Fibroblast of the conjunctiva (primary cell): ENCODE data around the gene RTBDN.

ENCODE experiments used
- DNase-seq: peaks from one replicate; pipeline ENCODE4 v3.0.0-alpha.2; 2010; ENCODE audit warnings: low read depth

The RTBDN gene

GRCh38 chr19:12834566-12834943 is at the start of gene RTBDN:
RTBDN (minus strand) TSS chr19:12834579; CDS start chr19:12829979, 4,600 bp downstream.
- DNase-seq: no peak

GRCh38 chr19:12882589-12882988 is 48.2 kb upstream of the RTBDN start:
- no peak for DNase-seq

DNA sequence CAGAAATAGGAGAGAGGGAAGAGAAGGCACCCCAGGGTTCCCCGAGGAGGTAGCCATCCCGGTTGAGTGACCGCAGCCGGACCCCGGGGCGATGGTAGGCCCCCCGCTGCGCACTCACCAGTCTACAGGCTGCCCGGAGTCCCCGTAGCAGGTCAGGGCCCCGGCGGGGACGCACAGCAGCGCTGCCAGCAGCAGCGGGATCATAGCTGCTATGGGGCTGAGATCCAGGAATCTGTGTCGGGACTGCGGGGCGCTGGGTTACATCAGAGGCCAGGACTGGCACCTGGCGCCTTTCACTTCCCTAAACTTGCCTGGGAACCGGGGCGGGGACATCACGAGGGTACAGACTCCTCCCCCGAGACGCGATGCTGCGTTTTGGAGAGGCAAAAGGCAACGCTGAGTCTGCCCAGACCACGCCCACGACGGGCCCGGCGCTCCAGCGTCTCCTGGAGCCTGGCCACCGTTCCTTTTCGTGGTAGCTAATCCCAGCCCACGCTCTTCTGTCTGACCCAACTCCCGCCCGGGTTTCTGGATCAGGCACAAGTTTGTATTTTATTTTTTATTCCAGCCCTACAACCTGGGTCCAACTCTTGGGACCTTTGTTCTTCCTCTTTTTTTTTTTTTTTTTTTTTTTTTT is 46.9 kb upstream of the RTBDN start, which contains the start of gene DNASE2:
TSS of gene DNASE2 (minus strand) at position 278 of the 637 bp plus-strand sequence. CDS start at position 204, 74 bp downstream.
- peak; percentile 87 for DNase-seq

- no peak for DNase-seq
Observed at GRCh38 chr19:12880551-12881171, 46.3 kb upstream of the RTBDN start.

DNA sequence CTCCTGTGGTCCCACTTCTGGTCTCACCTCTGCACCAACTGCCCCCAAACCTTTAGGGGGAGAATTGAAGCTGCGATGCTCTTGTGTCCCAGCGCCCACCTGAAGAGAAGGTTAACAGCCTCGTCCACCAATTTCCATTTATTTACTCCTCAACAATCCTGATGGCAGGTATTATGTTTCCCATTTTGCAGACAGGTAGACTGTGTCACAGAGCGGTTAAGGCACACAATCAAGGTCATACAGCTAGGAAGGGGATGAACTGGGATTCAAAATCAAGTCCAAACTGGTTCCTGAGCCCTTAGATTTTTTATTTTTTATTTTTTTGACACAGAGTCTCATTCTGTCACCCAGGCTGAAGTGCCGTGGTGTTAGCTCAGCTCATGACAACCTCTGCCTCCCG is 40.7 kb upstream of the RTBDN start:
- DNase-seq: no peak

DNA sequence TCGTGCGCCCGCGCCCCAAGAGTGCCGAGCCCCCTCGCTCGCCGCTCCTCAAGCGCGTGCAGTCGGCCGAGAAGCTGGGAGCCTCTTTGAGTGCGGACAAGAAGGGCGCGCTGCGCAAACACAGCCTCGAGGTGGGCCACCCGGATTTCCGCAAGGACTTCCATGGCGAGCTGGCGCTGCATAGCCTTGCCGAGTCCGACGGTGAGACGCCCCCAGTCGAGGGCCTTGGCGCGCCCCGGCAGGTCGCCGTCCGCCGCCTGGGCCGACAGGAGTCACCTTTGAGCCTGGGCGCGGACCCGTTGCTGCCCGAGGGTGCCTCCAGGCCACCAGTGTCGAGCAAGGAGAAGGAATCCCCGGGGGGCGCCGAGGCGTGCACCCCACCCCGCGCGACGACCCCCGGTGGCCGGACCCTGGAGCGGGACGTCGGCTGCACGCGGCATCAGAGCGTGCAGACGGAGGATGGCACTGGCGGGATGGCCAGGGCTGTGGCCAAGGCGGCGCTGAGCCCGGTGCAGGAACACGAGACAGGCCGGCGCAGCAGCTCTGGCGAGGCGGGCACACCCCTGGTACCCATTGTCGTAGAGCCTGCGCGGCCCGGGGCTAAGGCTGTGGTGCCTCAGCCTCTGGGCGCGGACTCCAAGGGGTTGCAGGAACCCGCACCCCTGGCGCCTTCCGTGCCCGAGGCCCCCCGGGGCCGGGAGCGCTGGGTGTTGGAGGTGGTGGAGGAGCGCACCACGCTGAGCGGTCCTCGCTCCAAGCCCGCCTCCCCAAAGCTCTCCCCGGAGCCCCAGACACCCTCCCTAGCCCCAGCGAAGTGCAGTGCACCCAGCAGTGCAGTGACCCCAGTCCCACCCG is 39.7 kb upstream of the RTBDN start:
- no peak for DNase-seq

- DNase-seq: peak; percentile 22
Observed at GRCh38 chr19:12872941-12873890, 38.8 kb upstream of the RTBDN start.

DNA sequence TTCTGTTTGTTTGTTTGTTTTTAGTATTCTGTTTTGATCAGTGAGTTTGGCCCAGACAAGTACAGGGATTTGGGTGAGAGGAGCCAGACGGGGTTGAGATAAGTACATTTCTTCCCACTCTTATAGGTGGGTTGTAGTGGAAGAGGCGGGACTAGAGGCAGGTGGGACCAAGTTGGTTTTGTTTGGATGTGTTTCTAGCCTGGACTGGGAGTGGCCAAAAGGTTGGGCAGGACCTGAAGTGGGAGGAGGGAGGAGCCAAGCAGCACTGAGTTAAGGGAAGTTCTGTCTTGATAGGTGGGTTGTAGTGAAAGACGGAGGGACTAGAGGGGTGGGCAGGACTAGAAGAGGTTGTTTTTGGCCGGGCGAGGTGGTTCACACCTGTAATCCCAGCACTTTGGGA is 37.9 kb upstream of the RTBDN start:
- DNase-seq: no peak

- DNase-seq: no peak
Observed at GRCh38 chr19:12871681-12872080, 37.3 kb upstream of the RTBDN start.

DNA sequence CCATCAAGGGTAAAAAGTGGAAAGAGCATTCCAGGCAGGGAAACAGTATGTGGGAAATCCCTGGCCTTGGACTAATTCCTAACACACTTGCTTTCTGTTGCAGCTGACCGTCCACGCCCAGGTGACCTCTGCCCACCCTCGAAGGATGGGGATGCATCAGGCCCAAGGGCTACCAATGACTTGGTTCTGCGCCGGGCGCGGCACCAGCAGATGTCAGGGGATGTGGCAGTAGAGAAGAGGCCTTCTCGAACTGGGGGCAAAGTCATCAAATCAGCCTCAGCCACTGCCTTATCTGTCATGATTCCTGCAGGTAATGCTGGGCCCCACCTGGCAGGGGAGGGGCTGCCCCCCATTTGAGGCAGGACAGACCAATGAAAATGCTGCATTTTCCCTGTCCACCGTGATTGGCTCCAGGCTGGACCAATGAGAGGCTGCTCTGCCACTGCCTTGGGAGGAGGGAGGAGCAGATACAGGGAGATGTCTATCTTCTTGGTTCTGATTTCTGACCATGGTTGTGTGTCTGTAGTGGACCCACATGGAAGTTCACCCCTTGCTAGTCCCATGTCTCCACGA is 34.2 kb upstream of the RTBDN start:
- DNase-seq: no peak

DNA sequence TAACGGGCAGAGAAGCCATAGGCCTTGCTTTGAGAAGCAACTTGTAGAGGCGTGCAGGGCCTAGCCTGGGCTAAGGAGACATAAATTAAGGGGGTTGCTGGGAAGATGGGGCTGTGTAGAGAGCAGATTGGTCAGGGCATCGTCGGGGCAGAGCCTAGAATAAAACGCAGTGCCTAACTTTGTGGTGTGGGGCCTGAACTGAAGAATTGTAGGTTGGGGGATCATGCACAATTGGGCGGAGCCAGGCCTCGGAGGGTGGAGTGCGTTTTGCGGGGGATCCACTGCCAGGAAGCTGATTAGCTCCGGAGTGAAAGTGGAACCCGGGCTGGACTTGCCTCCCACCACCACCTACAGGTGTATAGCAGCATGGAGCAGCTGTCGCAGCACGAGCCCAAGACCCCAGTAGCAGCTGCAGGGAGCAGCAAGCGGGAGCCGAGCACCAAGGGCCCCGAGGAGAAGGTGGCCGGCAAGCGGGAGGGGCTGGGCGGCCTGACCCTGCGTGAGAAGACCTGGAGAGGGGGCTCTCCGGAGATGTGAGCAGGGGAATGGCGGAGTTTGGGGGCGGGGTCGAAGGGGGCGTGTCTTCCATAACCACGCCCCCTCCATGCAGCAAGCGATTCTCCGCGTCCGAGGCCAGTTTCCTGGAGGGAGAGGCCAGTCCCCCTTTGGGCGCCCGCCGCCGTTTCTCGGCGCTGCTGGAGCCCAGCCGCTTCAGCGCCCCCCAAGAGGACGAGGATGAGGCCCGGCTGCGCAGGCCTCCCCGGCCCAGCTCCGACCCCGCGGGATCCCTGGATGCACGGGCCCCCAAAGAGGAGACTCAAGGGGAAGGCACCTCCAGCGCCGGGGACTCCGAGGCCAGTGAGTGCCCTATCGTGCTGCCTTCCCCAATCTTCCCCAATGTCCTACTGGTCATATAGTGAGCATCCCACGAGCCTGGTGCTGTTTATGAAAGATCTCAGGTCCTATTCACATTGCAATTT is 33.0 kb upstream of the RTBDN start:
- DNase-seq: peak; percentile 20

DNA sequence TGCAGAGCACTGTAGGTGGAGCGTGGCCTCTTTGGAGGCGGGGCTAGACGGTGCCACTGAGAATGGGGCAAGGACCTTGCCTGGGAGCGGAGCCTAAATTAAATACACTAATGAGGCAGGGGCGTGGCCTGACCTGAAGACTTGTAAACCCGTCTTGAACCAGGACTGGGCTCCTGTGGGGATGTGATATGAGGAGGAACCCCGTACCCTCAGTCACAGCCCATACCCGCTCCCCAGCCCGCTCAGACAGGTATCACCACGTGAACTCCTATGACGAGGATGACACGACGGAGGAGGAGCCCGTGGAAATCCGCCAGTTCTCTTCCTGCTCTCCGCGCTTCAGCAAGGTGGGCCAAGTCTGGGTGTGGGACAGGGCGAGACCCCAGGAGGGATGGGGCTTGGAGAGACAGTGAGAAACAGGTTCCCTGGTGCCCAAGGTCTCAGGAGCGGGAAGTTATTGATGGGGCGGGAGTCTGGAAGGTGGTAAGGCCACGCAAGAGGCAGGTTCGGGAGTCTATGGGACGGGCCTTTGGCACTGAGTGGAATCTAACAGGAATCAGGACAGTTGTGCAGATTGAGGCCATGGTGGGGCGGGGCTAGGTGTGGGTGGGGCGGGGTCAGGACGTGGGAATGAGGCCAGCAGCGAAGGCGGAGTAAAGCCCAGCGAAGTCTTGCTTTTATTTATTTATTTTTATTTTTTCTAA is 32.2 kb upstream of the RTBDN start:
- no peak for DNase-seq

DNA sequence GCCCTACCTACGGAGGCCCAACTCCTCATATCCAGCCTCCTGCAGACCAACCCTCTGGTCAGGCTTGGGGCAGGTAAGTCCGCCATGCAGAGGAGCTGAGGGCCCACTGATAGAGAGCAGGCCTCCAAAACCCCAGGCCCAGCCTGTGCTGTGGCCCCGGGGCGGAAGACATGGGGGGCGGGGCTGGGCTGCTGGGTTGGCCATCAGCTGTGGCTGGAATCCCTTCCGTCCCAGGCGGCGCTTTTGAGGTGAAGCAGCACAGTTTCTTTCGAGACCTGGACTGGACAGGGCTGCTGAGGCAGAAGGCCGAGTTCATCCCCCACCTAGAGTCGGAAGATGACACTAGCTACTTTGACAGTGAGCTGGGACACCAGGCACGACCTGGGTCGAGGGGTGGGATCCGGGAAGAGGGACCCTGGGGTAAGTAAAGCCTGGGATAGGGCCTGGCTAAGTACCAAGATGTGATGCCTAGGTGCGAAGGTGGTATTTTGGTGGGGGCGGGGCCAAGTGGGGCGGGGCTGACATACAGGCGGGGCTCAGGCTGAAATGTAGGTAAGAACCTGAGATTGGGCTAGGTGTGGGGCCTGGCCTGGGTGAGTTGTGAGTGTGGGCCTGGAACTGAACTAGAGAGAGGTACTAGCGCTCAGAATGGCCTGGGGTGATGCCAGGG is 31.5 kb upstream of the RTBDN start:
- no peak for DNase-seq

- DNase-seq: no peak
Observed at GRCh38 chr19:12864721-12865715, 30.6 kb upstream of the RTBDN start.

DNA sequence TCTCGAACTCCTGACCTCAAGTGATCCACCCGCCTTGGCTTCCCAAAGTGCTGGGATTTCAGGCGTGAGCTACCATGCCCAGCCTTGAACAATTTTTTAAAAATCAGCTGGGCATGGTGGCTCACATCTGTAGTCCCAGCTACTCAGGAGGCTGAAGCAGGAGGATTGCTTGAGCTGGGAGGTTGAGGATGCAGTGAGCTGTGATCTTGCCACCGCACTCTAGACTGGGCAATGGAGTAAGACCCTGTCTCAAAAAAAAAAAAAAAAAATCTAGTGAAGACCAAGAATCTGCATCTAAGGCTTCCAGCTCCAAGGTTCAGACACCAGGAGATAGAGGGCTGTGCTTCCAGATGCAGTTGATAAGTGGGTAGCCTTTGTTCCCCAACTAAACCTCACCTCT is 29.8 kb upstream of the RTBDN start:
- DNase-seq: no peak

- DNase-seq: no peak
Observed at GRCh38 chr19:12859546-12859945, 25.2 kb upstream of the RTBDN start.

DNA sequence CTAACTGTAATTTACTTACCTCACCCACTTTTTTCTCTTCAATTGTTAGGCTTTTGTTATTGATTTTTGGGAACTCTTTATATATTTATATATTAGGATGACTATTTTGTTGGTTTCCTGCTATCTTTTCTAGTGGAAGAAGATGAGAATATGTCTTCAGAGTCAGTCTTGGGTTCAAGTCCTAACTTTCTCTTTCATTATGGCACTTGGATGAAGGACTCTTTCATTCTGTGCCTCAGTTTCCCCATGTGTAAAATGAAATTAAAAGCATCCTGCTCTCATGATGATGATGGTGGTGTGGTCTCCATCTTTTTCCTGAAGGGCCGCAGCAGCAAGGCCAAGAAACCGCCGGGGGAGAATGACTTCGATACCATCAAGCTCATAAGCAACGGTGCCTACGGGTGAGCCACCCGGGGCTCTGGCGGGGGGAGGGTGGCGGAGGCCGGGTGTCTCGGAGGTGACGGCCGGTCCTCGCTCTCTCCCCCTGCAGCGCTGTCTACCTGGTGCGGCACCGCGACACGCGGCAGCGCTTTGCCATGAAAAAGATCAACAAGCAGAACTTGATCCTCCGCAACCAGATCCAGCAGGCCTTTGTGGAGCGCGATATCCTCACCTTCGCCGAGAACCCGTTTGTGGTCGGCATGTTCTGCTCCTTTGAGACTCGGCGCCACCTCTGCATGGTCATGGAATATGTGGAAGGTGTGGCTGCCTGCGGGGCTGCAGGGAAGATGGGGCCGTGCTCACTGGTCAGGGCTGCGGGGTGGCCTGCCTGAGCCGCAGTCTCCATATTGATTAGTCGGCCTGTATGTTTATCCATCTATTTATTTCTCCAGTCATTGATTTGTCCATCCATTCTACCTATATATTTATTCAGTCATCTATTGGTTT is 23.9 kb upstream of the RTBDN start:
- no peak for DNase-seq
